Activated B cell treated with CpG ODN at 0.5 μM for 24 hours (primary cell): ENCODE data around the gene DMRT1. TPM values are rescaled to one million over a fixed set of nuclear protein-coding genes. Genes with fewer than 3 reads are reported as not detected.

Experiments used
- ATAC-seq: fragments of 200-7000 bp; cut with Tn5 transposase; one replicate; pipeline ENCODE4 v1.10.0; 2021; ENCODE audit warnings: low read depth, mild to moderate bottlenecking, moderate library complexity
- CTCF ChIA-PET: fragments of 350-600 bp; sonication (Branson Sonifier 250); formaldehyde crosslinking; loops from one replicate; lab custom pipeline; 2021; ENCODE audit warnings: antibody characterized with exemption; lab: Charles Lee
- POLR2A ChIA-PET: fragments of 350-600 bp; sonication (Branson Sonifier 250); formaldehyde crosslinking; loops from one replicate; lab custom pipeline; 2021; ENCODE audit warnings: antibody characterized with exemption; lab: Charles Lee
- DNase-seq: peaks from one replicate; pipeline ENCODE4 v3.0.0; 2022
- H3K27ac Mint-ChIP-seq: one replicate; pipeline ENCODE4 v1.8.0; 2020; ENCODE audit warnings: mixed read lengths
- H3K27me3 Mint-ChIP-seq: one replicate; pipeline ENCODE4 v1.8.0; 2021; ENCODE audit warnings: mixed read lengths
- H3K36me3 Mint-ChIP-seq: one replicate; pipeline ENCODE4 v1.8.0; 2021; ENCODE audit warnings: low read depth, mixed read lengths
- H3K4me1 Mint-ChIP-seq: one replicate; pipeline ENCODE4 v1.8.0; 2021; ENCODE audit warnings: mixed read lengths
- H3K4me3 Mint-ChIP-seq: one replicate; pipeline ENCODE4 v1.8.0; 2020; ENCODE audit warnings: mild to moderate bottlenecking, mixed read lengths
- H3K9me3 Mint-ChIP-seq: one replicate; pipeline ENCODE4 v1.8.0; 2020; ENCODE audit warnings: mixed read lengths
- intact Hi-C: fragments of 100-400 bp; cut with micrococcal nuclease; formaldehyde crosslinking; loops from one replicate; pipeline ENCODE4 v1.15.1; 2024
- total RNA-seq: library from RNA; stranded (reverse); gene quantifications from 2 replicates; pipeline ENCODE4 v1.2.3, GENCODE V29; 2022
- TF ChIP-seq, protein P1 (sequence below): fragments of 200-600 bp; IDR thresholded peaks from one replicate; pipeline ENCODE4 v1.8.0; 2022; ENCODE audit warnings: antibody characterized with exemption, mild to moderate bottlenecking

DMRT1 gene
- total RNA-seq, 1 donor from 2014 or later, result not detected

DNA sequence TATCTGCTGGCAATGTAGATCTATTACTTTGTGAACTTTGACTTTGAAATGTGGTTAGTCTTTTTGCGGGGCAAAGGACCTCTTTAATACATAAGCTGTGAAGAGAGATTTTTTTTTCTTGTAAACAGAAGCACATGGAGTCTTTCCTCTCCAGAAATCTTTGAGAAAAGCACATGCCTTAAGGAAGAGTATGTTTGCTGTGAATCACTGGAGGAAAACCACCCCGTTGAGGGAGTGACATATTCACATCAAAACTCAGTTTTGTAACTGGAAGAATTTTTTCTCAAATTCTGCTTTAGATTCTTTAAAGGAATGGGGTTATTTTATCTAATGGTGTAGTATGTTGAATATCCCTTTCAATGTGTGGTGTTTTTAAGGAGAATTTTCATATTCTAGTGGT is 138.5 kb downstream of the DMRT1 start:
- ATAC-seq, result no peak
- peaks cover 70% of the 10 kb centered on the region for H3K27me3 Mint-ChIP-seq
- ChIA-PET POLR2A (no interaction called here), CTCF (interaction anchor here (1.4 kb wide), 1 partner anchor 14 kb away, joined by 3 read pairs; no protein-coding TSS in a partner anchor)
- no peak overlapping the region for H3K4me3 Mint-ChIP-seq
- H3K4me1 Mint-ChIP-seq, result no peaks in the 10 kb centered on the region
- no peak overlapping the region for H3K27ac Mint-ChIP-seq
- TF ChIP-seq, protein P1, sequence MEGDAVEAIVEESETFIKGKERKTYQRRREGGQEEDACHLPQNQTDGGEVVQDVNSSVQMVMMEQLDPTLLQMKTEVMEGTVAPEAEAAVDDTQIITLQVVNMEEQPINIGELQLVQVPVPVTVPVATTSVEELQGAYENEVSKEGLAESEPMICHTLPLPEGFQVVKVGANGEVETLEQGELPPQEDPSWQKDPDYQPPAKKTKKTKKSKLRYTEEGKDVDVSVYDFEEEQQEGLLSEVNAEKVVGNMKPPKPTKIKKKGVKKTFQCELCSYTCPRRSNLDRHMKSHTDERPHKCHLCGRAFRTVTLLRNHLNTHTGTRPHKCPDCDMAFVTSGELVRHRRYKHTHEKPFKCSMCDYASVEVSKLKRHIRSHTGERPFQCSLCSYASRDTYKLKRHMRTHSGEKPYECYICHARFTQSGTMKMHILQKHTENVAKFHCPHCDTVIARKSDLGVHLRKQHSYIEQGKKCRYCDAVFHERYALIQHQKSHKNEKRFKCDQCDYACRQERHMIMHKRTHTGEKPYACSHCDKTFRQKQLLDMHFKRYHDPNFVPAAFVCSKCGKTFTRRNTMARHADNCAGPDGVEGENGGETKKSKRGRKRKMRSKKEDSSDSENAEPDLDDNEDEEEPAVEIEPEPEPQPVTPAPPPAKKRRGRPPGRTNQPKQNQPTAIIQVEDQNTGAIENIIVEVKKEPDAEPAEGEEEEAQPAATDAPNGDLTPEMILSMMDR, result no peak
- DNase-seq, result no peak
- H3K36me3 Mint-ChIP-seq, result no peaks in the 10 kb centered on the region
- no peaks in the 10 kb centered on the region for H3K9me3 Mint-ChIP-seq
- intact Hi-C loops, result no loop called here

DNA sequence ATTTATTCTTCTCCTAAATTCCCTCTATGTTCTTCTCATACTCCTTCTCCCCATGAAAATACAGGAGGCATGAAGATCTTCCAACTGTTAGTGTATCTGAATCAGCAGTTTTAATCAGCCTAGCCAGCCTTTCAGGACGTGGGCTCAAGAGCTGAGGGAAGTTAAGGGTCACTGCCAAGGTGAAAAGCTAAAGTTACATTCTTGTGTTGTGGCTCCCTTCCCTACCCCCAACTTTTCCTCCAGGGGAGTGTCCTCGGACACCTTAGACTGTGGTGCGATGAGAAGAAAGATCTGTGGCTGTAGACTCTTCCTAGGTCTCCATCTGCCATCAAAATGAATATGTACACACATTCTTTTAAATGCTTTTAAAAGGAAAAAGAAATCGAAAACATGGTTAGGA is 139.1 kb downstream of the DMRT1 start:
- no peak for ATAC-seq
- CTCF ChIA-PET, result interaction anchor here (0.8 to 1.4 kb wide), 2 partner anchors 15 to 29 kb away, joined by 3 read pairs; no protein-coding TSS in a partner anchor
- no peak overlapping the region for H3K27ac Mint-ChIP-seq
- TF ChIP-seq, protein P1, result no peak
- intact Hi-C loops, result no loop called here
- H3K9me3 Mint-ChIP-seq, result no peaks in the 10 kb centered on the region
- no peaks in the 10 kb centered on the region for H3K4me1 Mint-ChIP-seq
- H3K36me3 Mint-ChIP-seq, result no peaks in the 10 kb centered on the region
- peaks cover 64% of the 10 kb centered on the region for H3K27me3 Mint-ChIP-seq
- DNase-seq, result no peak
- POLR2A ChIA-PET, result interaction anchor here (0.6 kb wide), 1 partner anchor 234 kb away, joined by 8 read pairs; no protein-coding TSS in a partner anchor
- H3K4me3 Mint-ChIP-seq, result no peak overlapping the region

DNA sequence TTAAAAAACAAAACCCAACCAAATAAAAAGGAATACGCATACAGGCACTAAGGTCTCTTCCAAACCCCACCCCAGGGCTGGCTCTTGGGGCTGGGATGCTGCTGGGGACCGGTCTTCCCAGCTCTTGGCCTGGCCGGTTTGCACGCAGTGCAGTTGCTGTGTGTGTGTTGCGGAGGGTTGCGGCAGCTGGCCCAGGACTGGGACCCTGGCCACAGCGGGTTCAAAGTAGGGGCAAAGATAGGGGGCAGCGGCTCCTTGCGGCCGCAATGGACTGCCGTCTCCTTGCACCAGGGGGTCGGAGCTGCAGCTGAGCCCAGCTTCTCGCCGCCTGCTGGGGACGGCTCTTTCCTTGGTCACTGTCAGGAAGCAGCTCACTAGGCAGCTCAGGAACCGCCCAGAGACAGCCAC is 140.0 kb downstream of the DMRT1 start:
- Mint-ChIP-seq H3K4me1 (no peaks in the 10 kb centered on the region), H3K4me3 (no peak overlapping the region), H3K27ac (no peak overlapping the region), H3K36me3 (no peaks in the 10 kb centered on the region), H3K9me3 (no peaks in the 10 kb centered on the region), H3K27me3 (peaks cover 62% of the 10 kb centered on the region)
- intact Hi-C loops, result no loop called here
- TF ChIP-seq, protein P1, result no peak
- ATAC-seq, result no peak
- DNase-seq, result no peak
- CTCF ChIA-PET, result interaction anchor here (1.4 kb wide), 1 partner anchor 16 kb away, joined by 3 read pairs; no protein-coding TSS in a partner anchor
- POLR2A ChIA-PET, result no interaction called here

DNA sequence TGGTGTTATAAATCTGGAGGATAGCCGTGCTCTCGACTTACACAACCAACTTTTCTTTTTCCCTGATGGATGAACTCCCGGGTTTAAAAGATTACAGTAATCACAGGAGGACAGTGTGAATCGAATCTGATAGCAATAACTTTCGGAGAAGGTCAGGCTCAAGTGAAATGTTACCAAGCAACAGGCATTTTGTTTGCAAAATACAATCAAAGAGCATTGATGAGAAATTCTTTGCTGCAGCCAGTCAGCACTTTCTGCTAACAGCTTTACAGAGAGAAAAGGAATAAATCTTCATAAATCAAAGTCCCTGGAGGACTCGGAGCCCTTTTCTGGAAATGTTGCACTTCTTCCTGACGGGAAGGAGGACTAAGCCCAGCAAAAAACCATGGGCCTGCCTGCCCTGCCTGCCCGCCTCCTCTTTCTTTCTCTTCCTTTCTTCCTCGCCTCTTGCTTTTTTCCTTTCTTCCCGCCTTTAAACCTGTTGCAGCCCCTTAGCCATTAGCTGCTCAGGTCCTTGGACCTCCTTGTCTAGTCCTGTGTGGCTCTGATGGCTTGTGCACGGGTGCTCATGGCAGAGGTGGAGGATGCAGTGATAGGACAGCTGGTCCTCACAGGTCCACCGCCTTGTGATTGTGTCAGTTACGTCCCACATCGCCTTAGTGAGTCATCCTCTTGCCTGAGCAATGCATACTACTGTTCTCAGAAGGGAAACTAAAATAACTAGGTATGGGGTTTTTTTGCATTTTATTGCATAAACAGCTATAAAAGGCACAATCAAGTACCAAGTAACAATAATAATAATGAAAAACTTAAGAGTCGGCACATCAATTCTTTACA is 141.1 kb downstream of the DMRT1 start:
- no peaks in the 10 kb centered on the region for H3K4me1 Mint-ChIP-seq
- TF ChIP-seq, protein P1, result no peak
- H3K9me3 Mint-ChIP-seq, result no peaks in the 10 kb centered on the region
- ChIA-PET CTCF (no interaction called here), POLR2A (no interaction called here)
- DNase-seq (no peak), ATAC-seq (no peak)
- H3K36me3 Mint-ChIP-seq, result no peaks in the 10 kb centered on the region
- H3K27me3 Mint-ChIP-seq, result peaks cover 65% of the 10 kb centered on the region
- H3K27ac Mint-ChIP-seq, result no peak overlapping the region
- H3K4me3 Mint-ChIP-seq, result no peak overlapping the region
- intact Hi-C loops, result no loop called here

DNA sequence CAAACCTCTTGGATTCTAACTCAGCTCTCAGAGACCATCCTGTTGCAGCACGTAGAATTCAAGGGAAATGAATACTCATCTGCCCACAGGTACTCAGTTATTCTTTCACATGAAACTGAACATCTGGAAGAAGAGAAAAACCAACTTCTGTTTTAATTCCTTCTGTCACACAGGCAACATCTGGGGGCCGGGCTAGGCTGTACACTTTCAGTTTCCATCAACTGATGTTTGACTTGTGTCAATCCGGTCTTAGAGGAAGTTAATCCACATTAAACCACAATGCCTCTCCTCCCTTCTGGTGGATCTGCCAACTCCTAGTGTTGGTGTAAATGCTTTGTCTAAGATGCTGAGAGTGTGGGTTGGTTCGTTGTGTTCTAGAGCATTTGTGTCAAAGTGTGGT is 152.5 kb downstream of the DMRT1 start:
- TF ChIP-seq, protein P1, result no peak
- no peak for DNase-seq
- Mint-ChIP-seq H3K4me3 (no peak overlapping the region), H3K36me3 (no peaks in the 10 kb centered on the region), H3K27ac (no peak overlapping the region), H3K9me3 (no peaks in the 10 kb centered on the region), H3K4me1 (peaks cover 1% of the 10 kb centered on the region), H3K27me3 (peaks cover 13% of the 10 kb centered on the region)
- ATAC-seq, result no peak
- POLR2A ChIA-PET, result no interaction called here
- intact Hi-C loops, result no loop called here
- CTCF ChIA-PET, result no interaction called here
